ENCODE results near the gene PTGIS.

DNA sequence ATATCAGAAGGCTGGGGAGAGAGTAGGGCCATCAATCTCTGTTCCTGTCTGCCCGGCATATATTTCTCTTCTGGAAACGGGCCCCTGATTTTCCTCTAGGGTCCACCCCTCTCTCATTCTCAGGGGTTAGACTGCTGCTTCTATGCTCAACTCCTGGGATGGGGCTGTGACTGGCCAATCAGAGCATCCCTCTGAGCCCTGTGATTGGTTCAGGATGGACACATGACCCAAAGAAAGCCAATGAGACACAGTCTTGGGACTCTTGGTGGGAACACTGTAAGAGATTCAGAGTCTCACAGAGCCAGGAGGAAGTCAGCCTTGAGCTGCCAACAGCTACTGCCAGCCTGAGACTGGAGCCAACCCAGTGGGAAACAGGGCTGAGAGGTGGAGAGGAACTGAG, 54.4 kb downstream of the PTGIS start:
- TF ChIP-seq CTCF (IDR thresholded peaks at IDR 0.05; ENCODE audit: insufficient read depth, low read length) (no peak), POLR2AphosphoS5 (IDR thresholded peaks at IDR 0.05; ENCODE audit: low read depth) (no peak), SPI1 (IDR thresholded peaks at IDR 0.05; ENCODE audit: borderline replicate concordance, low read depth) (no peak)
